Measurements from ENCODE around the gene SLC4A9. TPM values are rescaled to one million over a fixed set of nuclear protein-coding genes. Genes with fewer than 3 reads are reported as not detected.

The SLC4A9 gene
- total and polyA plus RNA-seq, 2 donors (not counting 1 experiment from before 2014, with no cell fraction given), result 0.10 TPM; not detected in 1

GRCh38 chr5:140363631-140364471 lies 3.9 kb downstream of the SLC4A9 start:
- peak overlapping the region; percentile 82 for H3K4me3 Mint-ChIP-seq
- intact Hi-C loops (cut with micrococcal nuclease), result loop anchor here (1.0 kb wide), 1 partner anchor 356 kb away; no protein-coding TSS in a partner anchor
- Histone ChIP-seq H3K4me1 (ENCODE audit: control insufficient read depth in 2 of 2, insufficient read depth in 2 of 2, low read length in 2 of 2) (peaks cover 4 to 7% of the 10 kb centered on the region in 2 donors), H2AFZ (ENCODE audit: insufficient read depth, low read depth, low read length, poor library complexity, severe bottlenecking) (peak overlapping the region; percentile 76), H3K27me3 (replicated peaks in 1 of 4; ENCODE audit: control extremely low read depth in 1 of 4, control insufficient read depth in 3 of 4, insufficient read depth in 4 of 4, low read length in 3 of 4) (no peaks in the 10 kb centered on the region), H3K4me2 (replicated peaks; ENCODE audit: low read depth, low read length, poor library complexity, severe bottlenecking) (peak overlapping the region; percentile 89), H3K36me3 (replicated peaks in 1 of 2; ENCODE audit: control extremely low read depth in 1 of 2, control insufficient read depth in 1 of 2, extremely low read depth in 1 of 2, insufficient read depth in 2 of 2, low read length in 1 of 2) (no peaks in the 10 kb centered on the region), H3K9ac (ENCODE audit: low read length) (peak overlapping the region; percentile 44), H3K27ac (ENCODE audit: low read length in 2 of 2) (no peak overlapping the region), H4K20me1 (ENCODE audit: control insufficient read depth, insufficient read depth, low read length, poor library complexity, severe bottlenecking) (no peaks in the 10 kb centered on the region), H3K9me3 (ENCODE audit: control extremely low read depth in 1 of 3, control insufficient read depth in 2 of 3, insufficient read depth in 1 of 3, low read length in 2 of 3) (no peaks in the 10 kb centered on the region), H3K79me2 (ENCODE audit: control insufficient read depth, insufficient read depth, low read length) (no peaks in the 10 kb centered on the region), H3K4me3 (ENCODE audit: control extremely low read depth in 1 of 5, extremely low read depth in 1 of 5, insufficient read depth in 1 of 5, low read depth in 2 of 5, low read length in 4 of 5) (peak overlapping the region in 3 of 5 experiments; percentile 15 to 48 (median 29))
- peaks cover 5% of the 10 kb centered on the region for H3K4me1 Mint-ChIP-seq
- ChIA-PET CTCF (interaction anchor here (0.6 to 7.7 kb wide), 20 partner anchors 9 to 1229 kb away, joined by 3 to 117 read pairs (median 4); partner anchors contain the start of gene HBEGF), POLR2A (no interaction called here)
- TF ChIP-seq CTCF (IDR thresholded peaks at IDR 0.05), result no peak
- TF ChIP-seq EZH2 (IDR thresholded peaks at IDR 0.05; ENCODE audit: borderline replicate concordance, insufficient read depth, low read depth, low read length, poor library complexity, severe bottlenecking), result no peak
- H3K27me3 Mint-ChIP-seq, result peaks cover under 1% of the 10 kb centered on the region
- H3K9me3 Mint-ChIP-seq (ENCODE audit: insufficient read depth), result no peaks in the 10 kb centered on the region
- H3K27ac Mint-ChIP-seq, result no peak overlapping the region
- DNase-seq, result no peak
- no peak for ATAC-seq (ENCODE audit: low read depth)
- WGBS (ENCODE audit: insufficient coverage), result 81% methylated on average over 14 of the region's 20 CpGs

- Mint-ChIP-seq H3K4me1 (peaks cover 5% of the 10 kb centered on the region), H3K27ac (no peak overlapping the region), H3K9me3 (ENCODE audit: insufficient read depth) (no peaks in the 10 kb centered on the region), H3K4me3 (no peak overlapping the region), H3K27me3 (no peaks in the 10 kb centered on the region)
- Histone ChIP-seq H3K36me3 (replicated peaks in 1 of 2; ENCODE audit: control extremely low read depth in 1 of 2, control insufficient read depth in 1 of 2, extremely low read depth in 1 of 2, insufficient read depth in 2 of 2, low read length in 1 of 2) (no peaks in the 10 kb centered on the region), H3K4me2 (replicated peaks; ENCODE audit: low read depth, low read length, poor library complexity, severe bottlenecking) (no peak overlapping the region), H3K27ac (ENCODE audit: low read length in 2 of 2) (no peak overlapping the region), H3K9me3 (ENCODE audit: control extremely low read depth in 1 of 3, control insufficient read depth in 2 of 3, insufficient read depth in 1 of 3, low read length in 2 of 3) (no peaks in the 10 kb centered on the region), H4K20me1 (ENCODE audit: control insufficient read depth, insufficient read depth, low read length, poor library complexity, severe bottlenecking) (no peaks in the 10 kb centered on the region), H3K9ac (ENCODE audit: low read length) (no peak overlapping the region), H3K4me1 (ENCODE audit: control insufficient read depth in 2 of 2, insufficient read depth in 2 of 2, low read length in 2 of 2) (peaks cover 4 to 7% of the 10 kb centered on the region in 2 donors), H3K27me3 (replicated peaks in 1 of 4; ENCODE audit: control extremely low read depth in 1 of 4, control insufficient read depth in 3 of 4, insufficient read depth in 4 of 4, low read length in 3 of 4) (no peaks in the 10 kb centered on the region), H3K79me2 (ENCODE audit: control insufficient read depth, insufficient read depth, low read length) (no peaks in the 10 kb centered on the region), H3K4me3 (ENCODE audit: control extremely low read depth in 1 of 5, extremely low read depth in 1 of 5, insufficient read depth in 1 of 5, low read depth in 2 of 5, low read length in 4 of 5) (no peak overlapping the region), H2AFZ (ENCODE audit: insufficient read depth, low read depth, low read length, poor library complexity, severe bottlenecking) (no peak overlapping the region)
- intact Hi-C loops (cut with micrococcal nuclease), result no loop called here
- no peak for DNase-seq
- ChIA-PET CTCF (interaction anchor here (1.4 to 7.7 kb wide), 7 partner anchors 9 to 358 kb away, joined by 5 to 89 read pairs (median 11); partner anchors contain the start of gene HBEGF), POLR2A (no interaction called here)
- TF ChIP-seq CTCF (IDR thresholded peaks at IDR 0.05) (no peak), EZH2 (IDR thresholded peaks at IDR 0.05; ENCODE audit: borderline replicate concordance, insufficient read depth, low read depth, low read length, poor library complexity, severe bottlenecking) (no peak)
- ATAC-seq (ENCODE audit: low read depth), result no peak
- no CpG with 5 or more reads among the region's 3 CpGs for WGBS (ENCODE audit: insufficient coverage)
Measured at GRCh38 chr5:140364472-140364765, 4.4 kb downstream of the SLC4A9 start.

All from B cell (primary cell).